ENCODE data around the gene NXNL1. TPM values are rescaled to one million over a fixed set of nuclear protein-coding genes. Genes with fewer than 3 reads are reported as not detected.

NXNL1 gene
- total and polyA plus RNA-seq, 8 donors: 0.19 TPM; not detected in 7

DNA sequence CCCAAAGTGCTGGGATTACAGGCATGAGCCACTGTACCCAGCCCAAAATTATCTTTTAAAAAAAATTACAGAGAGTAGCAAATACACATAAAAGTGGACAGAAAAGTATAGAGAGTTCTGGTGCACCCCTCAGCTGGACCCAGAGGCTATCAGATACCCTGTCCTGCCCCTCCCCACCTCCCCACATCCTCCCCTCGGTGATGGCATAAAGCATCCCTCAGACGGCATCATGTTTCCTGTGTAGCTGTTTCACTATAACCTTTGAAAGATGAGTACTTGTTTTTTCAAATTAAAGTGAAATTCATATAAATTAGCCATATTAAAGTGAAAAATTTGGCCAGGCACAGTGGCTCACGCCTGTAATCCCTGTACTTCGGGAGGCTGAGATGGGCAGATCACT lies 29.7 kb upstream of the NXNL1 start:
- DNase-seq: no peak

DNA sequence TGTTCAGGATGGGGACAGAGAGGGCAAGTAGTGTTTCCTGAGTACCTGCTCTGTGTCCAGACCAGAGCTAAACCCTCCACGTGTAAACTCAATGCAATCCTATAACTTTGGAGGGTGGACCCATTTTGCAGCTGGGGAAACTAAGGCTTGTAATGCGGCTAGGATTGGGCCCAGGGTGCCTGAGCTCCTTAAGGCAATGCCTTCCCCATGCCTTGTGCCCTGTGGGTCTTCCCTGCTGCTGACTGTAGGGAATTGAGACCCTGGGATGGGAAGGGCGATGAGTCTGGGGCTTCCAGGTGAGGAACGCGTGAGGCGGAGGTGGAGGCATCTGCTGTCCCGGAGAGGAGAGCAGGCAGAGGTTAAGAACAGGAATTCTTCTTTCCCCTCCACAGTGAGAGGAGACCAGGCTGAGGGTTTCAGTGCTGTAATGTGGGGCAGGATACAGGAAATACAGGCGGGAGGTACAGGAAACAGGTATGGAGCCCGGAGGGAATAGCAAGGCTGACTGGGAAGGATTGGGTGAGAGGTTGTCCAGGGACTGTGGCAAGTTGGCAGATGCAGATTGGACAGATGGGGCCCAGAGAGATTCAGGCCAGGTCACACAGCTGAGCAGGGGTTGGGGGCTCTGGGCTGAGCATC lies 28.8 kb upstream of the NXNL1 start:
- FAIRE-seq (no peak), ATAC-seq (no peak), DNase-seq (no peak)
- intact Hi-C loops (cut with DNase I): no loop called here
- no peaks in the 10 kb centered on the region for H3K9me3 ChIP-seq
- H3K27ac ChIP-seq: no peak overlapping the region
- no peaks in the 10 kb centered on the region for H3K27me3 ChIP-seq
- 83 to 84% methylated on average over 9 of the region's 9 CpGs for WGBS, 2 donors
- no peaks in the 10 kb centered on the region for H3K36me3 ChIP-seq
- H3K4me3 ChIP-seq: no peak overlapping the region
- H3K4me1 ChIP-seq: peaks cover 0 to 10% (median 0%) of the 10 kb centered on the region in 3 donors
- TF ChIP-seq CTCF (IDR thresholded peaks at IDR 0.05): no peak

More for the DNA sequence above, 29.7 kb upstream of the NXNL1 start:
- FAIRE-seq (no peak), ATAC-seq (no peak)
- Histone ChIP-seq H3K27me3 (no peaks in the 10 kb centered on the region), H3K9me3 (no peaks in the 10 kb centered on the region), H3K4me1 (peaks cover 0 to 10% (median 0%) of the 10 kb centered on the region in 3 donors), H3K27ac (no peak overlapping the region), H3K4me3 (no peak overlapping the region), H3K36me3 (no peaks in the 10 kb centered on the region)
- intact Hi-C loops (cut with DNase I): no loop called here
- no peak for TF ChIP-seq CTCF (IDR thresholded peaks at IDR 0.05)
- 69 to 70% methylated on average over 4 of the region's 4 CpGs for WGBS, 2 donors

DNA sequence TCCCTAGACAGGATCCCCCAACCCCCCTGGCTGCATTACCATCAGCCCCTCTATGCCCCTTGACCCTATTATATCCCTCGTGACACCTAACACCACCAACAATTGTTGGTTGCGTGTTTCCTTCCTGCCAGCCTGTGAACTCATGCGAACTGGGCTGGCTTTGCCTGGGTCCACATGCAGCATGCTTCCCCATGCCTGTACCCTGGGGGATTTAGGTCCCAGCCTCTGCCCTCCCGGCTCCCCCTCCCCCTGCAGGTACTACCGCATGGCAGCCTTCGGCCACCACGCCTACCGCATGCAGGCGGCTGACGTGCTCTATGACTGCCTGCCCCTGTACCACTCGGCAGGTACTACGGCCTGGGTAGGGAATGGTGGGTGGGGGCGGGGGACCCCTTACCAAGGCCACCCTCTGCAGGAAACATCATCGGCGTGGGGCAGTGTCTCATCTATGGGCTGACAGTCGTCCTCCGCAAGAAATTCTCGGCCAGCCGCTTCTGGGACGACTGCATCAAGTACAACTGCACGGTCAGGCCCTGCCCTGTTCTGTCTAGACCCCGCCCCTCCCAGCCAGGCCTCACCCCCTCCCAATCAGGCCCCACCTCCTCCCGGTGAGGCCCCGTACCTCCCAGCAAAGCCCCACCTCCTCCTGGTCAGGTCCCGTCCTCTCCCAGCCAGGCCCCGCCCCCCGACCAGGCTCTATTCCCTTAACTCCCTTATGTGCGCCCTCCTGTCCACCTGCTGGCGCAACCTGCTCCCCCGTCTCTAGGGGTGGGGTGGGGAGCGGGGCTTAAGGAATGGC lies 28.1 kb upstream of the NXNL1 start:
- peak; percentile 86 to 94 (median 90) for DNase-seq
- H3K27me3 ChIP-seq: no peaks in the 10 kb centered on the region
- H3K36me3 ChIP-seq: no peaks in the 10 kb centered on the region
- H3K4me1 ChIP-seq: peaks cover 0 to 10% (median 0%) of the 10 kb centered on the region in 3 donors
- no peak overlapping the region for H3K27ac ChIP-seq
- TF ChIP-seq CTCF (IDR thresholded peaks at IDR 0.05): peak in 1 of 4 donors; percentile 7
- intact Hi-C loops (cut with DNase I): no loop called here
- H3K4me3 ChIP-seq: peak overlapping the region in 2 of 4 donors; percentile 20 to 33
- no peak for FAIRE-seq
- no peaks in the 10 kb centered on the region for H3K9me3 ChIP-seq
- peak; percentile 98 to 99 (median 98) for ATAC-seq
- WGBS, 2 donors: 29 to 31% methylated on average over 28 to 31 of the region's 31 CpGs

- no peaks in the 10 kb centered on the region for H3K9me3 ChIP-seq
- WGBS, 2 donors: 71 to 76% methylated on average over 18 of the region's 18 CpGs
- no peak for TF ChIP-seq CTCF (IDR thresholded peaks at IDR 0.05)
- no peak overlapping the region for H3K4me3 ChIP-seq
- H3K36me3 ChIP-seq: no peaks in the 10 kb centered on the region
- FAIRE-seq: no peak
- intact Hi-C loops (cut with DNase I): no loop called here
- H3K27ac ChIP-seq: no peak overlapping the region
- no peak for ATAC-seq
- DNase-seq: peak in 2 of 6 donors; percentile 45 to 55
- H3K4me1 ChIP-seq: peaks cover 0 to 10% (median 0%) of the 10 kb centered on the region in 3 donors
- no peaks in the 10 kb centered on the region for H3K27me3 ChIP-seq
Measured at GRCh38 chr19:17487284-17488121, 26.8 kb upstream of the NXNL1 start.
